NCI-H774 (cell line): ENCODE results near the gene TRAFD1.
A peak's percentile ranks its signal among the peaks of the same experiment; 100 is the strongest.
"Not testable (repeated sequence)": the region's sequence is repeated elsewhere in the genome, so short reads cannot be mapped to it uniquely, and the experiment has no call there.

Source experiments
- DNase-seq: peaks from one replicate; lab custom pipeline; 2025; lab: John Stamatoyannopoulos, UW

Gene TRAFD1, protein sequence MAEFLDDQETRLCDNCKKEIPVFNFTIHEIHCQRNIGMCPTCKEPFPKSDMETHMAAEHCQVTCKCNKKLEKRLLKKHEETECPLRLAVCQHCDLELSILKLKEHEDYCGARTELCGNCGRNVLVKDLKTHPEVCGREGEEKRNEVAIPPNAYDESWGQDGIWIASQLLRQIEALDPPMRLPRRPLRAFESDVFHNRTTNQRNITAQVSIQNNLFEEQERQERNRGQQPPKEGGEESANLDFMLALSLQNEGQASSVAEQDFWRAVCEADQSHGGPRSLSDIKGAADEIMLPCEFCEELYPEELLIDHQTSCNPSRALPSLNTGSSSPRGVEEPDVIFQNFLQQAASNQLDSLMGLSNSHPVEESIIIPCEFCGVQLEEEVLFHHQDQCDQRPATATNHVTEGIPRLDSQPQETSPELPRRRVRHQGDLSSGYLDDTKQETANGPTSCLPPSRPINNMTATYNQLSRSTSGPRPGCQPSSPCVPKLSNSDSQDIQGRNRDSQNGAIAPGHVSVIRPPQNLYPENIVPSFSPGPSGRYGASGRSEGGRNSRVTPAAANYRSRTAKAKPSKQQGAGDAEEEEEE

DNA sequence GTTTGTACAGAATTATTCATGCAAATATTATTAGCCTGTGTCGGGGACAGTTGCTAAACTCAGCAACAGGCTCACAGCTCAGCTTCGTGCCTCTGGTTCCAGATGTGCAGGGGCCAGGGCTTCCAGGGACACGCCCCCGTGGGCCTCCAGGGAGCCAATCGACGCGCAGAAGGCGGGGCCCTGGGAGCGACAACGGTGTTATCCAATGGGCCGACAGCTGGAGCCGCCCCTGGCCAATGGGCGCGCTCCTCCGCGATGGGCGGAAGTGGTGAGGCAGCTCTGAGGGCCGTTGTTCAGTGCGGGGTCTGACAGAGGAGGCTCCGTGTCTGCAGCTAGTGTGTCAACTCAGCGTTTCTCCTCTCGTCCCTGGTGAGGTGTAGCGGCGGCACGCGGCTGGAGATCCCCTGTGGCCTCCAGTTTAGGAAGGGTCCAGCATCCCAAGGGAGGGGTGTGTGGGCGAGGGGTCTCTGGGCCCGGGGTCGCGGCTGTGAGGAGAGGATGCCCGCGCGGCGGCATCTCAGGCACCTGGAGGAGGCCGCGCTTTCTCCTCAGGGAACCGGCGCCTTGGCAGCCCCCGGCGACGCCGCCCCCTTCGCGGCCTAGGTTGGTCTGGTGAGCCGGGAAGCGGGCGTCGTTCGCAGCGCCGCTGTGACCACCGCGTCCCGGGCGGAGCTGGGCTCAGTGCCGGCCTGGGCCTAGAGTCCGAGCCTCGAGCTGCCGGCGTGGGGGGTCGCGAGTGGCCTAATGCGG is at the start of gene TRAFD1:
Gene TRAFD1, plus strand, starts transcription at position 311 of the 750 bp plus-strand sequence. CDS start 4,963 bp downstream, outside the sequence.
- peak; percentile 98 for DNase-seq

DNA sequence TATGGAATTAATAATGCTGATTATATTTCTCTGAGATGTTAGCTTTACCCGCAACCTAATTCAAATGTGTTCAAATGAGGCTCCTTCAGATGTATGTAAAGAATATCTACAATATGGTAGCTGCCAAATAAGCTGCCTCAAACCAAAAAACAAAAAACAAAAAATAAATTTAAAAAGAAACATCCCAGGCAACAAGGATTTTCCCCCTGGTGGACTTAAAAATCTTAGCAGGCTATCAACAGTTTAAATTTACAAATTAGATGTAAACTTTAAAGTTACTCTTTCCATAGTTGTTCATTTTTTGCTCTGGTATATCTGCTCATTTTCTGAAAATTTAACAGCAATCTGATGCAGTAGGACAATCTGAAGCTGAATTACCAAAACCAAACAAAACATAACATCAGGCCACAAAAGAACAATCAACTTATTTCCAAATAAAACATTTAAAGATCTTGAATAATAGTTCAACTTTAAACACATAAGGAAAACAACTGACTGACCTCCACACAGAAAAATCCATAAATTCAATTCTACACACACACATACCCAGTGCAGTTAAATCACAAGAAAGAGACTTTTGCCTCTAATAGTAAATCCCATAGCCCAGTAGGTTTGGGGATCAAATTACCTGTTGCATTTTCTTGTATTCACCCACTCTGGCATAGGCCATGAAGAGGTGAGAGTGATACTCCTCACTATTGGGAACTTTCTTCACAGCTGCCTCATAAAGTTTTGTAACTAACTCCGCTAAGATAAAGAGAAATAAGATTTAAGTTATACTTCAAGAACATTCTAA is 38.1 kb upstream of the TRAFD1 start:
- DNase-seq = no peak

DNA sequence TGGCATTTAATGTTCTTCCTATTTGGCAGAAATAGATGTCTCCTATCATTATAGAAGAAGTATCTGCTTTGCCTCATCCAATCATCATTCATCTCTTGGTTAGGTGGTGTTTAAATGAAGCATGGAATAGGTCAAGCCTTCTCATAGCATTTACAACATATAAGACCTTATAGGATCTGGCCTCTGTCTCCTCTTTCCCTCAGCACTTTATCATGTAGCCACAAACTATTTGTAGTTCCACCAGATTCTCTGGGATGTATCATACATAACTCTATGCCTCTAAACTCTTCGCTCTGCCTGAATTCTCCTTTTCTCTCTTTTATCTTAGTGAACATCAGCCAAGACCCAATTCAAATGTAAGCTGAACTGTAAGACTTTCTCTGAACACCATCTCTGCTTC is 37.5 kb upstream of the TRAFD1 start:
- no peak for DNase-seq

DNA sequence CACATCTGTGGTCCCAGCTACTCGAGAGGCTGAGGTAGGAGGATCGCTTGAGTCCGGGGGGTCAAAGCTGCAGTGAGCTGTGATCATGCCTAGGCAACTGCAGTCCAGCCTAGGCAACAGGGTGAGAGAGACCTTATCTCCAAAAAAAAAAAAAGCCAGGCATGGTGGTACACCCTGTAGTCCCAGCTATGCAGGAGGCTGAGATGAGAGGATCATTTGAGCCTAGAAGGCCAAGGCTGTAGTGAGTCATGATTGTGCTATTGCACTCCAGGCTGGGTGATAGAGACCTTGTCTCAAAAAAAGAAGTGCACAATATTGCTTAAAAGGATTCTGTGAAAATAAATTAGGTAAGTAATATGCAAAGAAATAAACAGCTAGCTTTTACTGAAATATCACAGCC is 33.8 kb upstream of the TRAFD1 start:
- no peak for DNase-seq

DNA sequence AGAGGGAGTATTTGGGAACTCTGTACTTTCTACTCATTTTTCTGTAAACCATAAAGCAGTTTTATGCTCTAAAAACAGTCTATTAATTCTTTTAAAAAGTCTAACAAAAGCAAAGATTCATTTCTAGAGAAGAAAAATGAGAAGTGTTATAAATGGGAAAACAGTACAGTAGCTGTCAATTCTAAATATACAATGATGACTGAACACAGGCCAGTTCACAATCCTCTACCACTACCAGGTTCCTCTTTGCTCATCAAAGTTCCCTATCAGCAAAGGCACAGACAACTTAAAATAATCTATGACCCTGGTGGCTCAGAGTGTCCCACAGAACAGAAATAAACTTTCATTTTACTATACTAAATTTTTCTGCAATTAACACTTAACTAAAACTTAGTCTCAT is 29.3 kb upstream of the TRAFD1 start:
- DNase-seq = no peak

DNA sequence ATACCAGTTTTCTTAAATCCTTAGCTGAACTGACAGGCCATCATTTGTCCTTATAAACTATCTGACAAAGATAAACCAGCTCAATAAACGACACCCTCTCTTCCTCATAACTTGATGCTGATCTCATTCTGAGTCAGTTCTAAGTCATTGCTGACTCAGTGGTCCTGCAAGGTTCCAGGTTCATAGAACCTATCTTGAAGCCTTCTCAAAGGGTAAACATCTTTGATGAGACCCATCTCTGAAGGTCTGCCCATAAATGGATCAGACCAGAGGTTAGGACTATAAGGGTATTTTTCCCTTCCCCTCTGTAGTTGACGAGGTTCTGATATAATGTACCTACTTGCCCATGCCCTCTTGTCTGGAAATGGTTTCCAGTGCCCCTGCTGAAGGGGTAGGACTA is 28.7 kb upstream of the TRAFD1 start:
- no peak for DNase-seq

DNA sequence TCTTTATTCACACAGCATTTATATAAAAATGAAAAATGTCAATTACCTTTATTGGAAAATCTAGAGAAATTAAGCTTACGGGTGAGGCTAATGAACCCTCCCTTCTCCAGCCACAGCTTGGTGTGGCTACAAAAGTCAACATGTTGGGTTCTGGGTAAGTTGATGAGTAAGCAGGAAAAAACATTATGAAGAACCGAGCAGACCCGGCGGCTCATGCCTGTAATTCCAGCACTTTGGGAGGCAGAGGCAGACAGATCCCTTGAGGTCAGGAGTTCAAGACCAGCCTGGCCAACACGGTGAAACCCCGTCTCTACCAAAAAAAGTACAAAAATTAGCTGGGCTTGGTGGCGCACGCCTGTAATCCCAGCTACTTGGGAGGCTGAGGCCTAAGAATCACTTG is 27.7 kb upstream of the TRAFD1 start:
- DNase-seq = no peak

DNA sequence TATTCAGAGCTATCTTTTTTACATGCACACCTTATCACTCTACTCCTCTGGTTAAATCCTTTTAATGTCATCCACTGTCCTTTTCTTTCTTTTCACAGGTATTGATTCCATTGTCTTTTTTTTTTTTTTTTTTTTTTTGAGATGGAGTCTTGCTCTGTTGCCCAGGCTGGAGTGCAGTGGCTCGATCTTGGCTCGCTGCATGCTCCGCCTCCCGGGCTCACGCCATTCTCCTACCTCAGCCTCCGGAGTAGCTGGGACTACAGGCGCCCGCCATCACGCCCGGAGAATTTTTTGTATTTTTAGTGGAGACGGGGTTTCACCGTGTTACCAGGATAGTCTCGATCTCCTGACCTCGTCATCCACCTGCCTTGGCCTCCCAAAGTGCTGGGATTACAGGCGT is 24.9 kb upstream of the TRAFD1 start:
- not testable (repeated sequence) for DNase-seq

DNA sequence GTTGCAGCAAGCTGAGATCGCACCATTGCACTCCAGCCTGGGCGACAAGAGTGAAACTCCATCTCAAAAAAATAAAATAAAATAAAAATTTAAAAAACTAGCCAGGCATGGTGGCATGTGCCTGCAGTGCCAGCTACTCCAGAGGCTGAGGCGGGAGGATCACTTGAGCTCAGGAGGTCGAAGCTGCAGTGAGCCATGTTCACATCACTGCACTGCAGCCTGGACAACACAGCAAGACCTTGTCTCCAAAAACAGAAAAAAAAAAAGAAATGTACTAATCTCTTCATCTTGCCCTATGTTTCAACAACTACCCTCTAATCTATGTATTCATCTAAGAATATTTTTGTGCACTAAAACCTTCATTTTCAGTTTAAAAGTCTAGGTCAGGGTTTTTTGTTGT is 23.2 kb upstream of the TRAFD1 start:
- DNase-seq = no peak

DNA sequence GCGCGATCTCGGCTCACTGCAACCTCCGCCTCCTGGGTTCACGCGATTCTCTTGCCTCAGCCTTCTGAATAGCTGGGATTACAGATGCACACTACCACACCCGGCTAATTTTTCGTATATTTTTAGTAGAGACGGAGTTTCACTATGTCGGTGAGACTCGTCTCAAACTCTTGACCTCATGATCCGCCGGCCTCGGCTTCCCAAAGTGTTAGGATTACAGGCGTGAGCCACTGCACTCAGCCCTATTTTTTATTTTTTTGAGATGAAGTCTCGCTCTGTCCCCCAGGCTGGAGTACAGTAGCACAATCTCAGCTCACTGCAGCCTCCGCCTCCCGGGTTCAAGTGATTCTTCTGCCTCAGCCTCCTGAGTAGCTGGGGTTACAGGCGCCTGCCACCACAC is 22.6 kb upstream of the TRAFD1 start:
- not testable (repeated sequence) for DNase-seq

DNA sequence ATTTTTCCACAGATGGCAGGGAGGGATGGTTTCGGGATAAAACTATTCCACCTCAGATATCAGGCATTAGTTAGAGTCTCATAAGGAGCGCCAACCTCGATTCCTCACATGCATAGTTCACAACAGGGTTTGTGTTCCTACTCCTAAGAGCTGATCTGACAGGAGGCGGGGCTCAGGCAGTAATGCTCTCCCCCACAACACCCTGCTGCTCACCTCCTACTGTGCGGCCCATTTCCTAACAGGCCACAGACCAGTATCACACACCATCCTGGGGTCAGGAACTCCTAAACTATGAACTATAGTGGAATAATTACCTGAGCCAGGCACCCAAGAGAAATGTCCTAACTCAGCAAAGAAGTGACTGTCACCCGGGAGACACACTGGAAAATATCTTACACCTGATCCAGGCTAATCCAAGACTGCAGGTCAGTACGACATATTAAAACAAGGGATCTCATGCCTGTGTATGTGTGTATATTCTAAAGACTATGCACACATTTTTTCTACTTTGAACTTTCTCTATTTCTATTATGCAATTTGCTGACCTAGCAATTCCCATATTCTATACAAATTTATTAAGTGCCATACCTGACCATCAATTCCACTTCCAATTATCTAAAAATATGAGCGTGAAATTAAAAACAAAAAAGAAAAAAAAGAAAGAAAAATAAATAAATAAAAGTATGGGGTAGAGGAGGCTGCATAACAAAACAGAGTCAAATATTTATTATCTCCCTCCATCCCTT is 21.4 kb upstream of the TRAFD1 start:
- no peak for DNase-seq

DNA sequence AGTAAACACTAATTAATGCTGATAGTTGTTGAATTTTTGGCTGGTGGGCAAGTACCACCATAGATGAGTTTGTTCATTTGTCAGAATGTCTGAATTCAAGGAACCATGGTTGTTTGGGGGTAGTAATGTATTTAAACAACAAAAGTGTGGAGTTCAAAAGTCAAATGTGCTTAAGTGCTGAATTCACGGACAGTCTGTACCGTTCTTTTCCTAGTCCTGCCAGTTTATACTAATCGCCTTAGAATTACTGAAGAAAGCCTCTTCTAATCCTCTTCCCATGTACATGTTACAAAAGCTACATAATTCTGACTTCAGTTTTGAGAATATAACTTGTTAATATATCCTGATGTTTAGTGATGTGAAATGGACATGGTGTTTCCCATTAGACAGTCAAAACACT is 19.5 kb upstream of the TRAFD1 start:
- no peak for DNase-seq

DNA sequence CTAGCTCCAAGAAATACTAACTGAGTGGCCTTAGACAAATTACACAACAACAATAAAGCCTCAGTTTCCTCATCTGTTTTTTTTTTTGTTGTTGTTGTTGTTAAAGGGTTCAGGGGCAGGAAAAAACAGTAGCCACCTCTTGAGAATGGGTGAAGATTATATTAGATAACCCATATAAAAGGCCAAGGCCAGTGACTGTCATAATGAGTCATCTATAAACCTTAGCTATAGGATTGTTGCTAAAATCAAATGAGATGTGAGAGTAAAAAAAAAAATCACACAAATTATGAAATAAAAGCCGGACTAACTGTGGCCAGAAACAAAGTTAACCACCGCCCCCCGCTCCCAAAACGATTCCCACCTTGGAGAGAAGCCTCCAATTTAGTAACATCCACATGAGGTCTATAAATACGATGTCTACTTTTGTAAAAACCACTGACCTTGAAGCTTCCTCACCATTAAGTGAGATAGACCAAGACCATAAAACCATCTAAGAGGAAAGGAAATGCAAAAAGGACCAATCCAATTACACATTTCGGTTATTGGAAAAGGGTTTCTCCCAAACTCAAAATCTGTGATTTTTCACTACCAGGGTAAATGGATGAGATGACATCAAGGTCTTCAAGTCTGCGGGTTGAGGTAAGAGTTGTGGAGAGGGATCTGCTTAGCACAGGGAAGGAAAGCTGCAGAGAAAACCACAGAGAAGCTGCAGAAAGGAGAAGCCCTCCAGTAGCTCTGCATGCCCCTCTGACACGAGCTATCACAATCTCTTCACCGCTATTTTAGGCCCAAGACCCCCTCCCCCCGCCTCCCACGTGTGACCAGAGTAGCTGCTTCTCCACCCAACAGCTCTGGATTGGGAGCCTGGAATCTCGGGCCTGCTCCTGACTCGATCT is 17.8 kb upstream of the TRAFD1 start:
- no peak for DNase-seq

DNA sequence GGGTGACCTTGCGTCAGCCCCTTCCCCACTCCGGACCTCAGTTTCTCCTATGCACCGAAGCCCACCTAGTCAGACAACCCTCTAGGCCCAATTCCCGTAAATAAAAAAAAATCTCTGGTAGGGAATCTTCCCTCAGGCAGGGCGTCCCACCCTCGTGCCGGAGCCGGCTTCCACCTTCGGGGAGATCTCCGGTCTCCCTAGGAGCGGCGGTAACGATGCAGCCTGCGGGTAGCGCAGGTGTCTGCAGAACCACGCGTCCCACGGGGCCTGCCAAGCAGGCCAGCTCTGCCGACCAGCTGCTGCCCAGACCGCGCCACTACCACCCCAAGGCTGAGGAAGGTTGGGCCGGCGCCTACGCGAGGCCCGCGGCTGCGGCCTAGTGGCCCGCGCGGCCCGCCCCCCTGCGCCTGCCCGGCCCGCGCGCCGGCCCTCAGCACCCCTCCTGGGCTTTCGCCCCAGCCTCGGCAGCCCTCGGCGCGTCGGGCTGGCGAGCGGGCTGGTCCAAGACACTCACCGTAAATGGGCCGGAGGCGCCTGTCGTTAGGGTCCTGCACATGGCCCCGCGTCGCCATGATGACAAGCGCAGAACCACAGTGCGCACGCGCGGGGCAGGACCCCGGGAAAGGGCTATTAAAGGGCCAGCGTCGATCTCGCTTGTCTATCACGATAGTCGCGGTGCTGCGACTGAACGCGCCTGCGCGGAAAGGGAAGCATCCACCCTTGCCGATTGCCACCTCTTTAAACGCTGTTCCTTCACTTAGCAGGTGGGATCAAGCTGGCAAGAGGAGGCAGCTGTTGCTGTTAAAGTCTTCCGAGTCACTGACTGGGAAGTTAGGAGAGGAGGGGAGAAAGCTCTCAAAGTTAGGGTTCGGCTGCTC is 16.9 kb upstream of the TRAFD1 start, which contains the start of gene NAA25:
Gene NAA25, minus strand, starts transcription at position 582 of the 878 bp plus-strand sequence. Its CDS starts 10 bp downstream, at position 572.
- peak; percentile 87 for DNase-seq

DNA sequence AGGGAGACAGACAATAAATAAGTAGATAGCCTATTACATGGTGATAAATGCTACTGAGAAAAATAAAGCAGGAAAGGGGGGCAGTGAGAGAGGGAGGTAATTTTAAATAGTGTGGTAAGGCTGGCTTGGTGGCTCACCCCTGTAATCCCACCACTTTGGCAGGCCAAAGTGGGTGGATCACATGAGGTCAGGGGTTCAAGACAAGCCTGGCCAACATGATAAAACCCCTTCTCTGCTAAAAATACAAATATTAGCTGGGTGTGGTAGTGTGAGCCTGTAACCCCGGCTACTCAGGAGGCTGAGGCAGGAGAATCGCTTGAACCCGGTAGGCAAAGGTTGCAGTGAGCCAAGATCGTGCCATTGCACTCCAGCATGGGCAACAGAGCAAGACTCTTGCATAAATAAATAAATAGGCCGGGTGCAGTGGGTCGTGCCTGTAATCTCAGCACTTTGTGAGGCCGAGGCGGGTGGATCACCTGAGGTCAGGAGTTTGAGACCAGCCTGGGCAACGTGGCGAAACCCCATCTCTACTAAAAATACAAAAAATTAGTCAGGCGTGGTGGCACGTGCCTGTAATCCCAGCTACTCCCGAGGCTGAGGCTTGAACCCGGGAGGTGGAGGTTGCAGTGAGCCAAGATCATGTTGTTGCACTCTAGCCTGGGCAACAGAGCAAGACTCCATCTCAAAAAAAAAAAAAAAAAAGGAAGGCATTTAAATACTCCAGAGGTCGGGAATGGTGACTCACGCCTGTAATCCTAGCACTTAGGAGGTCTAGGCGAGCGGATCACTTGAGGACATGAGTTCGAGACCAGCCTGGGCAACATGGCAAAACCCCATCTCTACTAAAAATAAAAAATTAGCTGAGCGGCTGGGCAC is 14.3 kb upstream of the TRAFD1 start:
- DNase-seq = not testable (repeated sequence)

DNA sequence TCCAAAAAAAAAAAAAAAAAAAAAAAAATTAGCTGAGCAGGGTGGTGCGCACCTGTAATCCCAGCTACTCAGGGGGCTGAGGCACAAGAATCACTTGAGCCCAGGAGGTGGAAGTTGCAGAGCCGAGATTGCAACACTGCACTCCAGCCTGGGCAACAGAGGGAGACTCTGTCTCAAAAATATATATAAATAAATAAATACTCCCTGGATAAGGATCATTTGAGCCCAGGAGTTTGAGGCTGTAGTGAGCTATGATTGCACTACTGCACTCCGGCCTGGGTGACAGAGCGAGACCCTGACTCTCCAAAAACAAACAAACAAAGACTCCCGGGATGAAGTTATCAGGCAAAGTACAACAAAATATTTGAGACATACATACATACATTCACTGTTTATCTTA is 13.4 kb upstream of the TRAFD1 start:
- no peak for DNase-seq

DNA sequence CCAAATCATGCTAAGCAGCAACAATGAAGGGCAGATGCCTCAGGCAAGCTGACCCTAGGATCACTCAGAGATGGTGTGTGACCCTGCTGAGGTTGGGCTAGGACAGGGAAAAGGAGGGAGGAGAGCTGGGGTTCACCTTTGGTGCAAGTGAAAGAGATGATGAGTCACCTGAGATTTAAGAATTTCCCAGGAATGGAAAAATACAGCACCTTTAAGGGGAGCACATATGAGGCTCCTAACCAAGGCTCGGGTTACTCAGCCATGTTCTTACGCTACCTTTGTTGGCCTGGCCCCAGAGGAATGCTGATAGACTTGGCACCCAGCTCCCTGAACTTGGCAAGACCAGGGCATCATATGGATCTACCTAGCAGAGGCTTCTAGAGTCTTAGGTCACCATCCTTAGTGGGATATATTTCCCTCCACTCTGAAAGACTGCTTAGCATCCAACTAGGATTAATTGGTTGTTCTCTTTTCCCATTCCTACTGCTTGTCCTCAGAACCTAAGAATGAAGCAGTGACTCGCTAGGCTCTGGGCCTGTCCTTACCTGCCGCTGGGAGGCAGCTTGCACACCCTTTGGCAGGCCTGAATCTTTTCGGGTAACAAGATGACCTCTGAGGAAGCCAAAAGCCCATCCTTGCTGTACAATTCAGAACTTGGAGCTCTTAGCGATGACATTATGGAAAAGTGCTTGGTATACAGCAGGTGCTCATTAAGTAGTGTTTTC is 12.8 kb upstream of the TRAFD1 start:
- DNase-seq = no peak
